K562 (cell line): ENCODE results near the gene BROX. TPM values are rescaled to one million over a fixed set of nuclear protein-coding genes. Genes with fewer than 3 reads are reported as not detected.

ENCODE experiments used
- ARID1B ChIP-seq: fragments of 450-650 bp; IDR thresholded peaks from 2 replicates; pipeline ENCODE4 v1.6.1; 2016; ENCODE audit warnings: antibody characterized with exemption, mild to moderate bottlenecking, inconsistent platforms
- ATF1 ChIP-seq, 2 experiments: fragments of 450-650 bp in 1 of 2; IDR thresholded peaks; 2 replicates each; pipeline ENCODE4 v1.6.1; 2016; ENCODE audit warnings: missing compliant biosample characterization in 1 of 2, missing genetic modification characterization in 1 of 2
- COPS2 ChIP-seq: fragments of 450-650 bp; conservative IDR thresholded peaks from 2 replicates; pipeline ENCODE4 v1.6.1; 2016; ENCODE audit warnings: mild to moderate bottlenecking, moderate library complexity
- CREB5 ChIP-seq: fragments of 250-450 bp; sonication (Bioruptor Pico); IDR thresholded peaks from 2 replicates; pipeline ENCODE4 v1.5.0; 2020; ENCODE audit warnings: mild to moderate bottlenecking
- GATA2 ChIP-seq: sonication (generic); formaldehyde crosslinking; IDR thresholded peaks from 2 replicates; pipeline ENCODE4 v1.4.0; 2020; ENCODE audit warnings: mild to moderate bottlenecking, missing genetic modification reagents
- KDM5B ChIP-seq: fragments of 200-600 bp; sonication (generic); IDR thresholded peaks from 2 replicates; pipeline ENCODE4 v1.6.1; 2012; ENCODE audit warnings: low read depth, mild to moderate bottlenecking, moderate library complexity, low read length, control low read depth, inconsistent platforms; ENCODE audit not compliant: insufficient replicate concordance
- MAFK ChIP-seq: IDR thresholded peaks from 2 replicates; pipeline ENCODE4 v1.6.1; 2011; ENCODE audit warnings: low read length, improper control_type of control experiment
- MEF2D ChIP-seq: conservative IDR thresholded peaks from 2 replicates; pipeline ENCODE4 v1.6.1; 2016; ENCODE audit warnings: low read depth, missing genetic modification characterization, missing compliant biosample characterization
- NFYB ChIP-seq: IDR thresholded peaks from 2 replicates; pipeline ENCODE4 v1.6.1; 2011; ENCODE audit warnings: mild to moderate bottlenecking, moderate library complexity; ENCODE audit not compliant: insufficient read length; ENCODE audit errors: extremely low read depth
- POLR2B ChIP-seq: fragments of 450-650 bp; IDR thresholded peaks from 2 replicates; pipeline ENCODE4 v1.6.1; 2018; ENCODE audit warnings: low read depth; ENCODE audit not compliant: partially characterized antibody
- RB1 ChIP-seq: fragments of 450-650 bp; IDR thresholded peaks from 2 replicates; pipeline ENCODE4 v1.6.1; 2017; ENCODE audit warnings: low read depth, mild to moderate bottlenecking
- RBM39 ChIP-seq: fragments of 200-400 bp; formaldehyde crosslinking; optimal IDR thresholded peaks from 2 replicates; pipeline ENCODE3; 2018; ENCODE audit warnings: low read depth, low read length
- RUNX1 ChIP-seq: sonication (generic); IDR thresholded peaks from 2 replicates; pipeline ENCODE4 v1.6.1; 2016; ENCODE audit warnings: antibody characterized with exemption, low read depth
- SMARCA5 ChIP-seq: fragments of 450-650 bp; IDR thresholded peaks from 2 replicates; pipeline ENCODE4 v1.6.1; 2016
- SRF ChIP-seq, 2 experiments: fragments of 250-450, 450-650 bp in 1 of 2; sonication (Bioruptor Pico) in 1 of 2; sonication (generic) in 1 of 2; formaldehyde crosslinking; IDR thresholded peaks; 2 replicates each; pipeline versions ENCODE4 v1.5.0 to v1.5.1; 2020 to 2022; ENCODE audit warnings: mild to moderate bottlenecking in 1 of 2, missing genetic modification reagents in 1 of 2
- SUPT5H ChIP-seq: fragments of 450-650 bp; IDR thresholded peaks from 2 replicates; pipeline ENCODE4 v1.6.1; 2016
- U2AF2 ChIP-seq: fragments of 200-400 bp; formaldehyde crosslinking; optimal IDR thresholded peaks from 2 replicates; pipeline ENCODE3; 2017; ENCODE audit warnings: low read depth, mild to moderate bottlenecking, low read length
- XRCC4 ChIP-seq: IDR thresholded peaks from one replicate; pipeline ENCODE4 v1.6.1; 2011; ENCODE audit not compliant: insufficient read depth, insufficient read length; ENCODE audit errors: extremely low read depth
- YY1 ChIP-seq, 3 experiments: IDR thresholded peaks; 2 replicates each; pipeline ENCODE4 v1.6.1; 2011; ENCODE audit warnings: low read length in 2 of 3, mild to moderate bottlenecking in 2 of 3, moderate library complexity in 2 of 3, borderline replicate concordance in 1 of 3, control low read depth in 1 of 3, low read depth in 1 of 3; ENCODE audit not compliant: insufficient read depth in 3 of 3, insufficient replicate concordance in 2 of 3, control insufficient read depth in 1 of 3, insufficient read length in 1 of 3; ENCODE audit errors: extremely low read depth in 1 of 3
- ZKSCAN3 ChIP-seq: fragments of 250-450 bp; sonication (Bioruptor Pico); IDR thresholded peaks from 2 replicates; pipeline ENCODE4 v1.4.0; 2020
- ZNF12 ChIP-seq: sonication (generic); formaldehyde crosslinking; IDR thresholded peaks from 2 replicates; pipeline ENCODE4 v1.4.0; 2020; ENCODE audit warnings: mild to moderate bottlenecking, missing genetic modification reagents
- ZNF316 ChIP-seq: fragments of 450-650 bp; IDR thresholded peaks from 2 replicates; pipeline ENCODE4 v1.6.1; 2016
- ZNF347 ChIP-seq: fragments of 450-650 bp; formaldehyde crosslinking; IDR thresholded peaks from 2 replicates; pipeline ENCODE4 v1.4.0; 2020; ENCODE audit warnings: low read depth, mild to moderate bottlenecking, moderate library complexity
- ZNF668 ChIP-seq: fragments of 250-450 bp; sonication (Bioruptor Pico); IDR thresholded peaks from 2 replicates; pipeline ENCODE4 v1.8.0; 2022; ENCODE audit warnings: mild to moderate bottlenecking, inconsistent platforms
- ZNF77 ChIP-seq: fragments of 250-450 bp; sonication (Bioruptor Pico); IDR thresholded peaks from 2 replicates; pipeline ENCODE4 v1.5.0; 2020
- polyA plus RNA-seq, 8 experiments: library from polyadenylated mRNA; depleted of rRNA in 4 of 8; stranded (reverse) in 5 of 8; unstranded in 3 of 8; fragments of >200 nt; fragmentation: Nextera tagmentation in 2 of 8; fragmentation: Illumina TruSeq in 1 of 8; extraction: Ambion mirVana in 2 of 8; extraction: Trizol in 1 of 8; gene quantifications; 2 replicates each; pipeline versions ENCODE4 v1.2.1 to v1.2.3, GENCODE V29; 2011 to 2014; ENCODE audit warnings: inconsistent platforms in 1 of 8, missing spikeins in 1 of 8
- total RNA-seq, 7 experiments: library from RNA; depleted of rRNA in 6 of 7; stranded (reverse); fragments of >200 nt in 6 of 7; fragmentation: Illumina TruSeq in 2 of 7; extraction: Trizol in 2 of 7; gene quantifications; 2 replicates each; pipeline versions ENCODE4 v1.2.1 to v1.2.3, GENCODE V29; 2011 to 2021; ENCODE audit warnings: low replicate concordance in 1 of 7

BROX gene
- total and polyA plus RNA-seq, 9 of the 15 experiments (the other 6 are each of a cell fraction or from before 2014, with no cell fraction given), result 9.4 to 153 (median 45.1) TPM

GRCh38 chr1:222712253-222713090, at the start of gene BROX, which contains the start of gene AIDA (continued):
- TF ChIP-seq YY1 (IDR thresholded peaks at IDR 0.05; ENCODE audit: borderline replicate concordance in 1 of 3, control insufficient read depth in 1 of 3, extremely low read depth in 1 of 3, insufficient read depth in 3 of 3, insufficient read length in 1 of 3, insufficient replicate concordance in 2 of 3, low read depth in 1 of 3, low read length in 2 of 3) (peak; percentile 98 to 99 (median 98)), ARID1B (no peak), POLR2B (peak; percentile 15), MEF2D (peak; percentile 61; the same call in 1 of the 2 replicates), SRF (CRISPR knock-in tag; IDR thresholded peaks at IDR 0.05) (no peak), SUPT5H (no peak), RBM39 (no peak), GATA2 (CRISPR knock-in tag) (no peak), ZNF12 (no peak), RUNX1 (0 out of 2 replicates have a peak, but pooled peaks have one; percentile 45), XRCC4 (no peak), RB1 (peak; percentile 90), ATF1 (CRISPR knock-in tag; IDR thresholded peaks at IDR 0.05) (no peak), ATF1 (tag; IDR thresholded peaks at IDR 0.05) (peak; percentile 89), ZKSCAN3 (CRISPR knock-in tag) (no peak), CREB5 (no peak), ZNF77 (CRISPR knock-in tag) (no peak), NFYB (no peak), ZNF316 (no peak), COPS2 (no peak), ZNF668 (peak; percentile 90), KDM5B (peak; percentile 4), U2AF2 (no peak), ZNF347 (CRISPR knock-in tag) (no peak), SMARCA5 (no peak), MAFK (no peak)
